HEK293 (cell line): ENCODE measurements around the gene CA5A.

Source experiments
- HOXA7 ChIP-seq: sonication (generic); formaldehyde crosslinking; IDR thresholded peaks from 2 replicates; pipeline ENCODE4 v1.8.1; 2022; ENCODE audit warnings: missing genetic modification reagents, borderline replicate concordance
- SP2 ChIP-seq: fragments of 450-650 bp; formaldehyde crosslinking; IDR thresholded peaks from 2 replicates; pipeline ENCODE4 v1.5.1; 2016; ENCODE audit warnings: missing biosample characterization, missing genetic modification characterization
- ZEB2 ChIP-seq: fragments of 450-650 bp; formaldehyde crosslinking; IDR thresholded peaks from 2 replicates; pipeline ENCODE4 v1.5.1; 2016; ENCODE audit warnings: missing biosample characterization, missing genetic modification characterization
- ZNF140 ChIP-seq: fragments of 450-650 bp; formaldehyde crosslinking; IDR thresholded peaks from 2 replicates; pipeline ENCODE4 v1.5.1; 2016; ENCODE audit warnings: missing biosample characterization, missing genetic modification characterization
- ZNF223 ChIP-seq: fragments of 450-650 bp; formaldehyde crosslinking; IDR thresholded peaks from 2 replicates; pipeline ENCODE4 v1.5.1; 2016; ENCODE audit warnings: missing biosample characterization, missing genetic modification characterization
- TF ChIP-seq, protein P1 (sequence below): fragments of 450-650 bp; formaldehyde crosslinking; IDR thresholded peaks from 2 replicates; pipeline ENCODE4 v1.5.1; 2016; ENCODE audit warnings: missing biosample characterization, missing genetic modification characterization, low read depth
- TF ChIP-seq, protein P2 (sequence below): fragments of 450-650 bp; formaldehyde crosslinking; IDR thresholded peaks from 2 replicates; pipeline ENCODE4 v1.5.1; 2016; ENCODE audit warnings: missing biosample characterization, missing genetic modification characterization

GRCh38 chr16:87948119-87948545 is 11.8 kb upstream of the CA5A start:
- no peak for TF ChIP-seq ZNF140 (tag by site-specific recombination)
- no peak for TF ChIP-seq ZNF223
- no peak for TF ChIP-seq ZEB2 (tag by site-specific recombination)
- no peak for TF ChIP-seq HOXA7 (CRISPR knock-in tag)
- TF ChIP-seq, protein P1, sequence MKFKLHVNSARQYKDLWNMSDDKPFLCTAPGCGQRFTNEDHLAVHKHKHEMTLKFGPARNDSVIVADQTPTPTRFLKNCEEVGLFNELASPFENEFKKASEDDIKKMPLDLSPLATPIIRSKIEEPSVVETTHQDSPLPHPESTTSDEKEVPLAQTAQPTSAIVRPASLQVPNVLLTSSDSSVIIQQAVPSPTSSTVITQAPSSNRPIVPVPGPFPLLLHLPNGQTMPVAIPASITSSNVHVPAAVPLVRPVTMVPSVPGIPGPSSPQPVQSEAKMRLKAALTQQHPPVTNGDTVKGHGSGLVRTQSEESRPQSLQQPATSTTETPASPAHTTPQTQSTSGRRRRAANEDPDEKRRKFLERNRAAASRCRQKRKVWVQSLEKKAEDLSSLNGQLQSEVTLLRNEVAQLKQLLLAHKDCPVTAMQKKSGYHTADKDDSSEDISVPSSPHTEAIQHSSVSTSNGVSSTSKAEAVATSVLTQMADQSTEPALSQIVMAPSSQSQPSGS (tag by site-specific recombination), result no peak
- TF ChIP-seq, protein P2, sequence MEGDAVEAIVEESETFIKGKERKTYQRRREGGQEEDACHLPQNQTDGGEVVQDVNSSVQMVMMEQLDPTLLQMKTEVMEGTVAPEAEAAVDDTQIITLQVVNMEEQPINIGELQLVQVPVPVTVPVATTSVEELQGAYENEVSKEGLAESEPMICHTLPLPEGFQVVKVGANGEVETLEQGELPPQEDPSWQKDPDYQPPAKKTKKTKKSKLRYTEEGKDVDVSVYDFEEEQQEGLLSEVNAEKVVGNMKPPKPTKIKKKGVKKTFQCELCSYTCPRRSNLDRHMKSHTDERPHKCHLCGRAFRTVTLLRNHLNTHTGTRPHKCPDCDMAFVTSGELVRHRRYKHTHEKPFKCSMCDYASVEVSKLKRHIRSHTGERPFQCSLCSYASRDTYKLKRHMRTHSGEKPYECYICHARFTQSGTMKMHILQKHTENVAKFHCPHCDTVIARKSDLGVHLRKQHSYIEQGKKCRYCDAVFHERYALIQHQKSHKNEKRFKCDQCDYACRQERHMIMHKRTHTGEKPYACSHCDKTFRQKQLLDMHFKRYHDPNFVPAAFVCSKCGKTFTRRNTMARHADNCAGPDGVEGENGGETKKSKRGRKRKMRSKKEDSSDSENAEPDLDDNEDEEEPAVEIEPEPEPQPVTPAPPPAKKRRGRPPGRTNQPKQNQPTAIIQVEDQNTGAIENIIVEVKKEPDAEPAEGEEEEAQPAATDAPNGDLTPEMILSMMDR (tag by site-specific recombination), result no peak
- no peak for TF ChIP-seq SP2 (tag by site-specific recombination)
